ENCODE results near the gene PLEKHH1.

DNA sequence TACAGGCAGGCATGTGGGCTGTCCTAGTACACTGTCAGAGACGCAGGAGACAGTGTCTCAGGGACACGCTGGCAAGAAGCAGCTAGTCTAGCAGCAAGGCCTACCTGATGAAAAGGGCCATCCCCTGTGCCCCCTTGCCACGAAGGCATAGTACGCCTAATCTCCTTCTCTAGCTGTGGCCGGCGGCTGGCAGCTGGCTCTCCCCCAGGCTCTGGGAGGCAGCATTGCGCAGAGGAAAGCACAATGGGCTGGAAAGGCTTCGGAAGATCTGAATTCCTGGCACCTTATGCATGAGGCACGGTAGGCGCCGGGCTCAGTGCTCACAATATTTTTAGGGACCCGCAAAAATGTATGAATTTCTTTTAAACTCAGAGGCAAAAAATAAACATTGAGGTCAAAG, 16.0 kb upstream of the PLEKHH1 start:
- TF ChIP-seq, protein P1, sequence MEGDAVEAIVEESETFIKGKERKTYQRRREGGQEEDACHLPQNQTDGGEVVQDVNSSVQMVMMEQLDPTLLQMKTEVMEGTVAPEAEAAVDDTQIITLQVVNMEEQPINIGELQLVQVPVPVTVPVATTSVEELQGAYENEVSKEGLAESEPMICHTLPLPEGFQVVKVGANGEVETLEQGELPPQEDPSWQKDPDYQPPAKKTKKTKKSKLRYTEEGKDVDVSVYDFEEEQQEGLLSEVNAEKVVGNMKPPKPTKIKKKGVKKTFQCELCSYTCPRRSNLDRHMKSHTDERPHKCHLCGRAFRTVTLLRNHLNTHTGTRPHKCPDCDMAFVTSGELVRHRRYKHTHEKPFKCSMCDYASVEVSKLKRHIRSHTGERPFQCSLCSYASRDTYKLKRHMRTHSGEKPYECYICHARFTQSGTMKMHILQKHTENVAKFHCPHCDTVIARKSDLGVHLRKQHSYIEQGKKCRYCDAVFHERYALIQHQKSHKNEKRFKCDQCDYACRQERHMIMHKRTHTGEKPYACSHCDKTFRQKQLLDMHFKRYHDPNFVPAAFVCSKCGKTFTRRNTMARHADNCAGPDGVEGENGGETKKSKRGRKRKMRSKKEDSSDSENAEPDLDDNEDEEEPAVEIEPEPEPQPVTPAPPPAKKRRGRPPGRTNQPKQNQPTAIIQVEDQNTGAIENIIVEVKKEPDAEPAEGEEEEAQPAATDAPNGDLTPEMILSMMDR (IDR thresholded peaks at IDR 0.05) = peak in 2 of 4 experiments; percentile 4 to 33
- no peak for TF ChIP-seq POLR2A (IDR thresholded peaks at IDR 0.05)
